Keratinocyte (primary cell): ENCODE data around the gene LIN28A. TPM values are rescaled to one million over a fixed set of nuclear protein-coding genes. Genes with fewer than 3 reads are reported as not detected.
"Not testable (repeated sequence)": the region's sequence is repeated elsewhere in the genome, so short reads cannot be mapped to it uniquely, and the experiment has no call there.

ENCODE experiments used
- DNase-seq: peaks from one replicate; pipeline ENCODE4 v3.0.0-alpha.2; 2011; ENCODE audit warnings: low read depth, missing footprints, low spot score
- FAIRE-seq: peaks from 2 replicates; lab custom pipeline; 2011; peaks lifted over from hg19 to GRCh38; lab: Jason Lieb, UNC
- H2AFZ ChIP-seq: 2 replicates; pipeline ENCODE4 v1.6.0; 2012; ENCODE audit warnings: low read length, control low read depth, inconsistent platforms; ENCODE audit not compliant: control insufficient read depth
- H3K27ac ChIP-seq: 2 replicates; pipeline ENCODE4 v1.5.1; 2011; ENCODE audit warnings: low read length; ENCODE audit not compliant: control insufficient read depth, insufficient read depth
- H3K27me3 ChIP-seq: 3 replicates; pipeline ENCODE4 v1.6.0; 2011; ENCODE audit warnings: low read length; ENCODE audit not compliant: control insufficient read depth, insufficient read depth; ENCODE audit errors: extremely low read depth
- H3K36me3 ChIP-seq, 2 experiments: 2 replicates in 1 of 2; 3 replicates in 1 of 2; pipeline ENCODE4 v1.5.1; 2011; ENCODE audit warnings: low read length in 2 of 2, mild to moderate bottlenecking in 1 of 2; ENCODE audit not compliant: control insufficient read depth in 2 of 2, insufficient read depth in 2 of 2; ENCODE audit errors: extremely low read depth in 1 of 2
- H3K4me1 ChIP-seq: 3 replicates; pipeline ENCODE4 v1.5.1; 2011; ENCODE audit warnings: low read length; ENCODE audit not compliant: control insufficient read depth, insufficient read depth; ENCODE audit errors: extremely low read depth
- H3K4me2 ChIP-seq: 3 replicates; pipeline ENCODE4 v1.6.0; 2011; ENCODE audit warnings: low read depth, low read length; ENCODE audit not compliant: control insufficient read depth, insufficient read depth; ENCODE audit errors: extremely low read depth
- H3K4me3 ChIP-seq, 3 experiments: fragments of 200-600 bp in 1 of 3; sonication (generic) in 1 of 3; 2 replicates in 2 of 3; 3 replicates in 1 of 3; pipeline ENCODE4 v1.5.1; 2011 to 2016; ENCODE audit warnings: low read length in 3 of 3, mild to moderate bottlenecking in 3 of 3, control low read depth in 2 of 3, inconsistent platforms in 1 of 3, low read depth in 1 of 3, mixed read lengths in 1 of 3, mixed run types in 1 of 3, moderate library complexity in 1 of 3; ENCODE audit not compliant: control insufficient read depth in 2 of 3, insufficient read depth in 2 of 3; ENCODE audit errors: extremely low read depth in 1 of 3
- H3K79me2 ChIP-seq: 2 replicates; pipeline ENCODE4 v1.6.0; 2012; ENCODE audit warnings: low read length; ENCODE audit not compliant: control insufficient read depth, insufficient read depth
- H3K9ac ChIP-seq: 3 replicates; pipeline ENCODE4 v1.6.0; 2011; ENCODE audit warnings: low read length; ENCODE audit not compliant: control insufficient read depth, insufficient read depth; ENCODE audit errors: extremely low read depth
- H3K9me1 ChIP-seq: 3 replicates; pipeline ENCODE4 v1.6.0; 2011; ENCODE audit warnings: low read length; ENCODE audit not compliant: control insufficient read depth, insufficient read depth; ENCODE audit errors: extremely low read depth
- H3K9me3 ChIP-seq: 2 replicates; pipeline ENCODE4 v1.5.1; 2012; ENCODE audit warnings: low read depth, low read length; ENCODE audit not compliant: control insufficient read depth
- H4K20me1 ChIP-seq: 3 replicates; pipeline ENCODE4 v1.6.0; 2011; ENCODE audit warnings: low read length; ENCODE audit not compliant: control insufficient read depth, insufficient read depth; ENCODE audit errors: extremely low read depth
- CTCF ChIP-seq, 3 experiments: IDR thresholded peaks in 1 of 3; conservative IDR thresholded peaks in 1 of 3; optimal IDR thresholded peaks in 1 of 3; 2 replicates in 2 of 3; 3 replicates in 1 of 3; pipeline versions ENCODE3 to v1.5.1; 2011; ENCODE audit warnings: low read length in 3 of 3, mild to moderate bottlenecking in 3 of 3, moderate library complexity in 2 of 3, control low read depth in 1 of 3, inconsistent platforms in 1 of 3; ENCODE audit not compliant: insufficient read depth in 2 of 3; ENCODE audit errors: extremely low read depth in 1 of 3
- EZH2 ChIP-seq: IDR thresholded peaks from one replicate; pipeline ENCODE4 v1.6.1; 2012; ENCODE audit warnings: inconsistent platforms, mild to moderate bottlenecking, low read length, moderate library complexity
- dilution Hi-C: fragments of 300-500 bp; cut with MboI; formaldehyde crosslinking; loops from one replicate; pipeline ENCODE4 v1.7.0; 2020; ENCODE audit warnings: low sequenced_read_pairs; ENCODE audit not compliant: extremely low pct_ligation_motif_present
- polyA plus RNA-seq, 5 experiments: library from polyadenylated mRNA; depleted of rRNA in 3 of 5; stranded (reverse) in 3 of 5; stranded (forward) in 1 of 5; unstranded in 1 of 5; fragments of >200 nt; gene quantifications; 1 replicate in 1 of 5; 2 replicates in 3 of 5; 3 replicates in 1 of 5; pipeline versions ENCODE4 v1.2.1 to v1.2.3, GENCODE V29; 2011 to 2012; ENCODE audit warnings: missing spikeins in 2 of 5, low read depth in 1 of 5, low replicate concordance in 1 of 5

LIN28A gene
- polyA plus RNA-seq, 1 donor (not counting 4 experiments of a cell fraction or from before 2014, with no cell fraction given), result not detected

- no peaks in the 10 kb centered on the region for H3K79me2 ChIP-seq
- H3K36me3 ChIP-seq, result no peaks in the 10 kb centered on the region
- H3K4me3 ChIP-seq, result no peak overlapping the region
- H3K9ac ChIP-seq, result no peak overlapping the region
- no peak for DNase-seq
- dilution Hi-C loops, result no loop called here
- no peaks in the 10 kb centered on the region for H3K27me3 ChIP-seq
- no peak for FAIRE-seq
- H3K9me1 ChIP-seq, result no peaks in the 10 kb centered on the region
- TF ChIP-seq CTCF (optimal IDR thresholded peaks at IDR 0.05 in 1 of 3, IDR thresholded peaks at IDR 0.05 in 1 of 3, conservative IDR thresholded peaks at IDR 0.05 in 1 of 3; ENCODE audit: extremely low read depth in 1 of 3, insufficient read depth in 2 of 3, low read length in 3 of 3), result no peak
- TF ChIP-seq EZH2, result no peak
- peaks cover 3% of the 10 kb centered on the region for H3K9me3 ChIP-seq
- no peaks in the 10 kb centered on the region for H4K20me1 ChIP-seq
- no peak overlapping the region for H2AFZ ChIP-seq
- H3K4me1 ChIP-seq, result peaks cover 24% of the 10 kb centered on the region
- H3K4me2 ChIP-seq, result no peak overlapping the region
- no peak overlapping the region for H3K27ac ChIP-seq
These were observed 37.3 kb upstream of the LIN28A start for GRCh38 chr1:26373281-26373680.

GRCh38 chr1:26373789-26374188 lies 36.8 kb upstream of the LIN28A start:
- DNase-seq (no peak), FAIRE-seq (peak; percentile 17)
- Histone ChIP-seq H3K27me3 (no peaks in the 10 kb centered on the region), H3K9me3 (peaks cover 3% of the 10 kb centered on the region), H3K4me3 (no peak overlapping the region), H4K20me1 (no peaks in the 10 kb centered on the region), H3K9ac (no peak overlapping the region), H3K27ac (no peak overlapping the region), H3K4me1 (peaks cover 29% of the 10 kb centered on the region), H3K9me1 (no peaks in the 10 kb centered on the region), H2AFZ (no peak overlapping the region), H3K79me2 (no peaks in the 10 kb centered on the region), H3K36me3 (no peaks in the 10 kb centered on the region), H3K4me2 (no peak overlapping the region)
- dilution Hi-C loops, result no loop called here
- TF ChIP-seq EZH2 (no peak), CTCF (optimal IDR thresholded peaks at IDR 0.05 in 1 of 3, IDR thresholded peaks at IDR 0.05 in 1 of 3, conservative IDR thresholded peaks at IDR 0.05 in 1 of 3; ENCODE audit: extremely low read depth in 1 of 3, insufficient read depth in 2 of 3, low read length in 3 of 3) (no peak)

DNA sequence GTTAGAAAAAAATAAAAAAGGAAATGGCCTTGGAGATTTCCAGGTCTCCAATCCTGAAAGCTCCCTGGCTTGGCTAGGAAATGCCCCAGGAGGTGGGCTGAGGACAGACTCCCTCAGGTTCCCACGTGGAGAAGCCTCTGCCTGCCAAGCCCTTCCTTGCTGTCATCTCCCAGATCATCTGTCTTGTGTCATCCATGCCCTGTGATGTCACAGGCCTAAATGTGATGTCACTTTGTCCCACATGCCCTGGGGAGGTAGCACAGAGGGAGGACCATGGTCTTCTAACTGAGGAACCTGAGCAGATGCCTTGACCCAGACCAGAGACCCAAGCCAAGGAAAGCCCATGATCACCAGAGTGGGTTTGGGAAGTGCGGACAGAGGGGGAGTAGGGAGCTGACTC lies 36.3 kb upstream of the LIN28A start:
- dilution Hi-C loops, result not testable (repeated sequence)

More for the DNA sequence above, 36.3 kb upstream of the LIN28A start:
- H4K20me1 ChIP-seq, H3K9me1 ChIP-seq, H3K79me2 ChIP-seq, H2AFZ ChIP-seq, H3K4me2 ChIP-seq, H3K27ac ChIP-seq, H3K9me3 ChIP-seq, H3K36me3 ChIP-seq, DNase-seq, H3K4me3 ChIP-seq, H3K27me3 ChIP-seq, H3K9ac ChIP-seq: not testable (repeated sequence)
- peaks cover 30% of the 10 kb centered on the region for H3K4me1 ChIP-seq
- peak; percentile 72 for FAIRE-seq
